ENCODE data around the gene SH3GL2.

The SH3GL2 gene

GRCh38 chr9:17611917-17612316, 33.1 kb downstream of the SH3GL2 start:
- DNase-seq = no peak

GRCh38 chr9:17613758-17614157, 34.9 kb downstream of the SH3GL2 start:
- DNase-seq = no peak

DNA sequence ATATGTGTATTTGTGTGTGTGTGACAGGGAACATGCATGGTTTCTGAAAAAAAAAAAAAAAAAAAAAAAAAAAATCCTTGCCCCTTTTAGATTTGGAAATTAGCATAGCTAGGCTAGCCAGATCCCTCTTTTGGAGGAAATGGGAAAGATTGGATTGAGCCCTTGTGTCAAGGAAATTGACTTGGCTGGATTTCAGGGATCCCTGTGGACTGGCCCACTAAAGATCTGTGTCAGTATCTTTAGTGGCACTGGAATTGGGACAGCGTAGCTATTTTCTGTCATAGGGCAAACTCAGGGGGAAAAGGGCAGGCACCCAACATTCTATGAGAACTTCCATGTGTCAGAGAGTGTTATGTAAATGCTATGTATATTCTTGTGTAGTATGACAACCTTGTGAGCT, 35.4 kb downstream of the SH3GL2 start:
- no peak for DNase-seq

GRCh38 chr9:17614903-17615302, 36.0 kb downstream of the SH3GL2 start:
- no peak for DNase-seq

- no peak for DNase-seq
These were observed 43.3 kb downstream of the SH3GL2 start for GRCh38 chr9:17622141-17622540.

DNA sequence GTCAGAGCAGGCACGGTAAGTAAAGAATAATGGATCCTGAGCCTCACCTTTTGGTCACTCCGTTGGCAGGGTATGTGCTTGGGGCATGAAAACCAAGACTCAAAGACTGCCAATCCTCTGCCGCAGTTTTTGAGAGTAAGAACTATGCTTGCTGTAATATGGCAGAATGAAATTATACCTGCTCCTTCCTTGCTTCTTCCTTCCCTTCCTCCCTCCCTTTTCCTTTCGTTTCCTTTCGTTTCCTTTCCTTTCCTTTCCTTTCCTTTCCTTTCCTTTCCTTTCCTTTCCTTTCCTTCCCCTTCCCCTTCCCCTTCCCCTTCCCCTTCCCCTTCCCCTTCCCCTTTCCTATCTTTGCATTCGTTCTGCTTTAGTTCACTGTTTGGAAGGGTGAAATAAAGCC, 43.9 kb downstream of the SH3GL2 start:
- DNase-seq = no peak

GRCh38 chr9:17623965-17624364, 45.1 kb downstream of the SH3GL2 start:
- DNase-seq = no peak

GRCh38 chr9:17624571-17624970, 45.7 kb downstream of the SH3GL2 start:
- no peak for DNase-seq

DNA sequence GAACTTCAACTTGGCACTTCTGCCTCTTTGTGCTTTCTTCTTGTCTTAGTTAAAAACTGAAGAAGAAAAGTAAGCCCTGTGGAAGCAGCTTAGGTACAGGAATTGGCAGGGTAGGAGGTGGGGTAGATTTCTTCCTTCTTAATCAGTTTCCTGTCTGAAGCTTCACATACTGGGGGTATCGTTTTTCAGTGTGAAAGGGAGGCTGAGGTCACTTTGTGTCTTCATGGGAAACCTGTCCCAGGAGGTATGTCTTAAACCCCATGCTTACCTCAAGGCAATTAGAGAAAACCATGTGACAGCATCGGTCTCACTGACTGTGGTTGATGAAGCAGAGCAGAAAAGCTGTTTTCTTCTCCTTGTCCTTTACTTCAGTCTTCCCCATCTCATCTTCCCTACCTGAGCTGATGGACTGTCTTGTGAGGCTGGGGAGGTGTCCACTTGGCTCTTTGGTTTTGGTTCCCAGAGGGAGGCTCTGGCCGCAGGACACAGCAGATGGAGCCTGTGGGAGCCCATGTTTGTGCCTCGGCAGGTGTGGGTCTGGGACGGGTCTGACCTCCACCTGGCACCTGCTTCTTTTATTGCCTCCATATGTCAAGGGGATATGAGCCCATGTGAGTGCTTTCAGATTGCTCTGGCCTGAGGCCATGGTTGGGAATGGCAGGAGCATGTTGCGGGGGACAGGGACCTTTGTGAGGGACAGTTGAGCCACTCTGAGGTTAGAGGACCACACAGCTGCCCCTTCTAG, 47.0 kb downstream of the SH3GL2 start:
- no peak for DNase-seq

- DNase-seq = no peak
These were observed 48.8 kb downstream of the SH3GL2 start for GRCh38 chr9:17627641-17628040.

- DNase-seq = no peak
These were observed 49.8 kb downstream of the SH3GL2 start for GRCh38 chr9:17628624-17629023.

DNA sequence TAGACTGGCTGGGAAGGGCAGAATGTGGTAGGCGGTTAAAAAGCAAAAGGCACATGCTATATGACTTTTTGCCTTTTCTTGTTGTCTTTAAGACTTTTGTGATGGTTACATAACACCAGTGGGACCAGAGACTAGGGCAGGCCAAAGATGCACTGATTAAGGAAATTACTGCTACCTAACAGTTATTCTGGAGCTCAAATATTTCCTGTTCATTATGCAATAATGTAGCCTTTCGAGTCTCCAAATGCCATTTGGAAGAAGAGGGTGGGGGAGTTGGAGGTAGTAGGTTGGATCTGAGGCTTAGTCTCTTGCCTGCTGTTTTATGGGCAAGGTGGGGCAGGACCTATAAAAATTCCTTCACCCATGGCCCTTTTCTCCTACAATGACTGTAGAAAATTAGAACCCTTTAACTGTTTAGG, 51.7 kb downstream of the SH3GL2 start:
- DNase-seq = no peak

DNA sequence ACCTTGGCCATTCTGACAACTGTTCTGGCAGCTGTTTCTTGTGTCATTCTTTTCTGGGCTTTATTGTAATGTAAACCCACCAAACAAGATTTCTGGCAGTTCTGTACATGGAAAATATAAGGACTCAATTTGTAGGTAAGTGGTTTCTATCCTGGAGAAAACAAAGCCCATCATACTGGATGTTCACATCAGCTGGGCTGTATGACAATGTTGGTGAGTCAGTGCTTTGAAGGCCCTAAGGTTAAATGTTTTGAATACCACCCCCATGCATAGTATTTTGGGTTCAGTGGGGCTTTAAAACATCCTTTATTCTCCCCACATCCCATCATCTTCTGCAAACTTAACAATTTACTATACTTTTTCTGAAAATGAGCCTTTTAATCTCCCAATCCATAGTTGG, 52.5 kb downstream of the SH3GL2 start:
- DNase-seq = no peak

GRCh38 chr9:17632994-17633393, 54.1 kb downstream of the SH3GL2 start:
- no peak for DNase-seq

DNA sequence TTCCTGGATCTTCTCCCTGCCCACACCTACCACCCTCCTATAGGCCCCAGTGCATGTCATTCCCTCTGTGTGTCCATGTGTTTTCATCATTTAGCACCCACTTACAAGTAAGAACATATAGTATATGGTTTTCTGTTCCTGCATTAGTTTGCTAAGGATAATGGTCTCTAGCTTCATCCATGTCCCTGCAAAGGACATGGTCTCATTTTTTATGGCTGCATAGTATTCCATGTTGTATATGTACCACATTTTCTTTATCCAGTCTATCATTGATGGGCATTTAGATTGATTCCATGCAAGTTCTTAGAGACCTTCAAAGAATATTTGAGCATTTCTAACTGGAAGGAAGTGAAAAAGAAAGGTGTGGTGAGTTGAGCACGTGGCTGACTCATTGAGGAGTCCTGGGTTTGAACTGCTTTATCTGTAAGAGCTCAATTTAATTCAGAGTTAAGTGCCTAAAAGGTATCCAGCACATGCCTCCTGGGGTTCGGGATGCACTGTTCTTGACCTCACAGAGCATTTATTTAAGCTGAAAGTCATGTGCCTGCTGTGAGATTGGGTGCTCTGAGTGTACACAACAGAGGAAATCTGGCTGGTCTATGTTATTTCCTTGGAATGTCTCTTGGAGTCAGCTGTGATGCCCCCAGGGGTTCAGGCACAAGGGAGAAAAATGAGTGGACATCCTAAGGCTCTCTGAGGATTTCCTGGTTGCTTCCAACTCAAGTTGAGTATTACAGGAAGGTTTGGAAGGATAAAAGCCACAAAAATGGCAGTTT, 56.4 kb downstream of the SH3GL2 start:
- no peak for DNase-seq

- DNase-seq = no peak
These were observed 57.5 kb downstream of the SH3GL2 start for GRCh38 chr9:17636349-17636748.

DNA sequence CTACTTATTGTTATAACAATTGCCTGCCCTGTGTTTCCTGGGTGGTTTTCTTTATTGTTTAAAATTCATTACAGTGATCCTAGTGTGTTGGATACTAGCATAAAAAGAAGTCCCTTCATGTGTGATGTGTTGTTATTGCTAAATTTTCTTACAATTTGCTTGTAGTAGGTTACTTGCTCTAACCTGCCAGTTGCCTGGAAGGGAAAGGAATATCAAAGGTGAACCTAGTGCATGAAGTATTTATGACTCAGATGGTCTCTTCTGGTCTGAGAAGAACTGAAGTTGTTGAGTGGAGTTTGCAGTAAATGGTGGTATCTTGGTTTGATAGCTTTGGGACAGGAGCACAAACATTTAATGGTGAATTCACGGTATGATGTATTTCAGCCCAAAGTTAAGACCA, 58.0 kb downstream of the SH3GL2 start:
- DNase-seq = no peak

GRCh38 chr9:17637229-17637628, 58.4 kb downstream of the SH3GL2 start:
- DNase-seq = no peak

GRCh38 chr9:17648516-17648915, 69.7 kb downstream of the SH3GL2 start:
- no peak for DNase-seq

DNA sequence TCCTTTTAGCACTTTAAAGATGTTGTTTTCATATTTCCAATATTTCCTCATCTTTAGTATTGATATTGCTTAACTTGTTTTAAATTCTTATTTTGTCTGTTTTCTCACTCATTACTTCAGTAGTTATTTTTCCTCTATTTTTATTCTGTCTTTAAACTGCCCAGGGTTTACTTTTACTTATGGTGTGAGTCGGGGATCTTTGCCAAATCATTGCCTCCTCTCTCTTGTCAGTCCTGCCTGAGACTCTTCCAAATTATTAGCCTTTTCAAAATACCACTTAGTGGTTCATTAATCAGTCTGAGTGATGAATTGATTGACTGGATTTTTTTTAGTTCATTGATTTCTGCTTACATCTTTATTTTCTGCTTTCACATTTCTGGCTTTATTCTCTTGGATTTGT, 72.9 kb downstream of the SH3GL2 start:
- no peak for DNase-seq

DNA sequence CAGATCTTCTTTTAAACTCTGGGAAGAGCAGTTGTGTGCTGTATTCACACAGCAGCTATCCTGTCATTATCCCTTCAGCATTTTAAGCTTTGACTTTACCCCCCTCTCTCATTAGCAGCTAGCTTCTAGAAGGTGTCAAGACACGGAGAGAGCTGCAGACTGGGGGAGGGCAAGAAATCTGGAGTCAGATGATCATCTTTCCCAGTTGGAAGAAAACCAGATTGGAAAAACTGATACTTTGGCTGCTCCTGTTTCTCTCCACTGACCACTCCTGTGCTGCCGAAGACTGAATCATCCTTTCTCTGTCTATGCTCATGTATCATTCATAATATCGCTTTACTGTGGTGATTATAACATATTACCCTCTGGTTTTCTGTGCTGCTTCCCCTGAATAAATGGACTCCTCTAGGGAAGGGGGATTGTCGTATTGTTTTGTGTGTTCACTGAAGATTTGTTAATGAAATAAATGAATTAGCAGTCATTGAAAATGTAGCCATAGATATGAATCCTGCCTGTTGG, 75.1 kb downstream of the SH3GL2 start:
- DNase-seq = no peak

DNA sequence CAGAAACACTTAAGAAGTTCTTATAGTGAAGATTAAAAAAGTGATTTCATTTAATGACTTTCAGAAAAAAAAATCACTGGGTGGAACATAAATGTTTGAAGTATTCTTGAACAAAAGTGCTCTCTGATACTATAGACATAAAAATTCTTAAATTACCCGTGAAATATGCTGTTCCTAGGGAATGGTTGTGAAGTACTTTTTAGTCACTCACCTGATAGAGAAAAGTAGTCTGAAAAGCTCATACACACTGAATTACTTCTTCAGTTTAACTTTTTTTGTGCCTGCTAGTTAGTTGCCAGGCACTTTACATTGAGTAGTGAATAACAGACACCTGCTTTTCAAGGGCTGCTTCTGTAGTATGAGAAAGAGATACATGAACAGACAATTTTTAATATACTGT, 78.0 kb downstream of the SH3GL2 start:
- DNase-seq = no peak

GRCh38 chr9:17658237-17658636, 79.4 kb downstream of the SH3GL2 start:
- DNase-seq = no peak

DNA sequence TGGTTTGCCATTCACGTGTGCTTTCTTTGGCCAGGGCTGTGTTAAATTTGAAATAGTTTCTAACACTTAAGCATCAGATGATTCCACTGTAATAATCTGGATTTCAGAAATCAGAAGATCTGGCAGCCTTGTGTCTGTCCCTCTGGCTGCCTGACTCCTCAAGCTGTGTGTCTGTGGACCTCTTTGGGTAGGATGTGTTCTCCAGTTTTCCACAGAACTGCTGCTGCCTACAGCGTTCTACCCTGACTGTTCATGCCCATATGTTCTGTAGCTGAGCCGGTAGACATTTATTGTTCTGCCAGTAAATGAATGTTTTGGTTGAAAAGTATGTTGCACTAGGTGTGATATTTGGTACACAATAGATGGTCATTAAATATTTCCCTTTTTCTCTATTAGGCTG, 81.3 kb downstream of the SH3GL2 start:
- DNase-seq = no peak
